T-cell (primary cell): Measurements from ENCODE around the gene PDSS2. TPM values are rescaled to one million over a fixed set of nuclear protein-coding genes. Genes with fewer than 3 reads are reported as not detected.
"Not testable (repeated sequence)": the region's sequence is repeated elsewhere in the genome, so short reads cannot be mapped to it uniquely, and the experiment has no call there.

ENCODE experiments used
- ATAC-seq, 4 experiments: fragments of 200-7000 bp in 3 of 4; fragments of 150-1000 bp in 1 of 4; cut with Tn5 transposase; replicated peaks in 1 of 4; 1 replicate in 3 of 4; 2 replicates in 1 of 4; pipeline ENCODE4 v1.10.0; 2021; ENCODE audit warnings: moderate library complexity in 3 of 4, mild to moderate bottlenecking in 2 of 4, moderate number of reproducible peaks in 1 of 4
- CTCF ChIA-PET, 2 donors: fragments of 300-600 bp; sonication (Branson Sonifier 250); formaldehyde crosslinking; loops; one replicate each; lab custom pipeline; 2022; ENCODE audit warnings: antibody characterized with exemption in 2 of 2; lab: Charles Lee
- POLR2A ChIA-PET, 2 donors: fragments of 300-600 bp; sonication (Branson Sonifier 250); formaldehyde crosslinking; loops; one replicate each; lab custom pipeline; 2022; ENCODE audit warnings: antibody characterized with exemption in 2 of 2; lab: Charles Lee
- DNase-seq, 35 experiments: peaks; one replicate each; pipeline versions ENCODE4 v3.0.0 to v3.0.0-alpha.2; 2013 to 2023
- H3K27ac ChIP-seq: one replicate; pipeline ENCODE4 v1.5.1; 2013; ENCODE audit warnings: low read length
- H3K27me3 ChIP-seq, 2 experiments: replicated peaks in 1 of 2; 1 replicate in 1 of 2; 2 replicates in 1 of 2; pipeline versions ENCODE4 v1.6.1 to v1.7.0; 2013; ENCODE audit warnings: low read length in 1 of 2, mixed read lengths in 1 of 2; ENCODE audit not compliant: control insufficient read depth in 2 of 2, insufficient read depth in 2 of 2; ENCODE audit errors: extremely low read depth in 1 of 2
- H3K36me3 ChIP-seq, 2 donors: 1 replicate in 1 of 2; 2 replicates in 1 of 2; pipeline versions ENCODE4 v1.6.1 to v1.7.0; 2013; ENCODE audit warnings: low read length in 1 of 2; ENCODE audit not compliant: control insufficient read depth in 2 of 2, insufficient read depth in 1 of 2; ENCODE audit errors: extremely low read depth in 1 of 2
- H3K4me1 ChIP-seq, 2 experiments: 1 replicate in 1 of 2; 2 replicates in 1 of 2; pipeline versions ENCODE4 v1.6.1 to v1.7.0; 2013; ENCODE audit warnings: low read length in 2 of 2, mixed read lengths in 1 of 2; ENCODE audit not compliant: insufficient read depth in 2 of 2, control insufficient read depth in 1 of 2; ENCODE audit errors: extremely low read depth in 1 of 2
- H3K4me3 ChIP-seq, 2 donors: 1 replicate in 1 of 2; 2 replicates in 1 of 2; pipeline versions ENCODE4 v1.5.1 to v1.7.0; 2013; ENCODE audit warnings: mild to moderate bottlenecking in 2 of 2, low read length in 1 of 2, moderate library complexity in 1 of 2; ENCODE audit not compliant: control insufficient read depth in 1 of 2; ENCODE audit errors: extremely low read depth in 1 of 2
- H3K9me3 ChIP-seq: 2 replicates; pipeline ENCODE4 v1.7.0; 2013
- H3K27ac Mint-ChIP-seq, 2 donors: one replicate each; pipeline ENCODE4 v1.8.0; 2020 to 2021; ENCODE audit warnings: mild to moderate bottlenecking in 2 of 2, mixed read lengths in 2 of 2
- H3K27me3 Mint-ChIP-seq, 2 donors: one replicate each; pipeline ENCODE4 v1.8.0; 2021 to 2022; ENCODE audit warnings: mixed read lengths in 2 of 2
- H3K36me3 Mint-ChIP-seq: one replicate; pipeline ENCODE4 v1.8.0; 2021; ENCODE audit warnings: mixed read lengths
- H3K4me1 Mint-ChIP-seq, 3 donors: one replicate each; pipeline ENCODE4 v1.8.0; 2020 to 2022; ENCODE audit warnings: mixed read lengths in 3 of 3, mild to moderate bottlenecking in 1 of 3
- H3K4me3 Mint-ChIP-seq, 3 donors: one replicate each; pipeline ENCODE4 v1.8.0; 2020 to 2022; ENCODE audit warnings: mild to moderate bottlenecking in 3 of 3, mixed read lengths in 3 of 3, moderate library complexity in 3 of 3
- H3K9me3 Mint-ChIP-seq, 3 donors: one replicate each; pipeline ENCODE4 v1.8.0; 2020 to 2022; ENCODE audit warnings: mixed read lengths in 3 of 3
- WGBS: methylation state at CpG from one replicate; pipeline ENCODE4 v1.1.5; 2013; ENCODE audit warnings: missing lambda C conversion rate; ENCODE audit not compliant: insufficient coverage; 5-methylcytosine and 5-hydroxymethylcytosine counted together
- total RNA-seq, 35 experiments: library from RNA in 6 of 35; stranded (reverse) in 6 of 35; fragments of 120-200 nt in 1 of 35; gene quantifications; one replicate each; pipeline versions ENCODE4 v1.2.1 to v1.2.4 and lab custom pipeline; 2013 to 2026

Gene PDSS2
- total RNA-seq, 5 donors from 2014 or later (not counting 1 experiment from before 2014, with no cell fraction given), result 10.8 to 13.6 (median 11.8) TPM

DNA sequence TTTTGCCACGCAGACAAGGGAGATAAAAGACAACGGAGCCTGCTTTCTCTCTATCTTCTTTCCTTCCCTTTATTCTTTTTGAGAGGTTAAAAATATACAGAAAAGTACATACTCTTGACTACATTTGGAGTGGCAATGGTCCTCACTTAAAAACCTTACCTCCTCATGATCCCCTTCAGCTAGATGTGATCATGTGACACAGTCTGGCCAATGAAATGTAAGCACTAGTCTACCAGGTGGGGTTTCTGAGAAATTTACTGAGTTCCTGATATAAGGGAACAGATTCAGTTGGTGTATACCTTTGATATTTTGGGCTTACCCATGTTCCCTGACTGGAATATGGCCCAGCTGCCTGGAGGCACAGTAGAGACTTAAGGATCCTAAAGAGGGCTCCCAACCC is 178.6 kb downstream of the PDSS2 start:
- H3K27me3 Mint-ChIP-seq, result no peaks in the 10 kb centered on the region
- H3K4me1 ChIP-seq, result no peaks in the 10 kb centered on the region
- no peaks in the 10 kb centered on the region for H3K36me3 Mint-ChIP-seq
- no peak overlapping the region for H3K4me3 ChIP-seq
- no peak overlapping the region for H3K27ac Mint-ChIP-seq
- H3K9me3 Mint-ChIP-seq, result no peaks in the 10 kb centered on the region
- no peak overlapping the region for H3K4me3 Mint-ChIP-seq
- no peaks in the 10 kb centered on the region for H3K27me3 ChIP-seq
- ChIA-PET POLR2A (no interaction called here), CTCF (no interaction called here)
- H3K27ac ChIP-seq, result no peak overlapping the region
- no peaks in the 10 kb centered on the region for H3K36me3 ChIP-seq
- DNase-seq, result no peak
- H3K9me3 ChIP-seq, result no peaks in the 10 kb centered on the region
- WGBS, result no CpG with 5 or more reads among the region's 2 CpGs
- ATAC-seq, result no peak
- peaks cover 0 to 6% (median 0%) of the 10 kb centered on the region in 3 donors for H3K4me1 Mint-ChIP-seq

DNA sequence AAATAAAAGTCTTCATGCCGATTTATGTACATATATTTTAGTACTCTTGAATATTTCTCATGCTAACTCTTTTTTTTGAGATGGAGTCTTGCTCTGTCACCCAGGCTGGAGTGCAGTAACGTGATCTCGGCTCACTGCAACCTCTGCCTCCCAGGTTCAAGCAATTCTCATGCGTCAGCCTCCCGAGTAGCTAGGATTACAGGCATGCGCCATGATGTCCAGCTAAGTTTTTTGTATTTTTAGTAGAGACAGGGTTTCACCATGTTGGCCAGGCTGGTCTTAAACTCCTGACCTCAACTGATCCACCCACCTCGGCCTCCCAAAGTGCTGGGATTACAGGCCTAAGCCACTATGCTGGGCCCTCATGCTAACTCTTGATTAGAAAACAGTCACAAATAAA is 179.4 kb downstream of the PDSS2 start:
- H3K27me3 Mint-ChIP-seq, H3K4me1 Mint-ChIP-seq, H3K27me3 ChIP-seq, CTCF ChIA-PET, H3K9me3 Mint-ChIP-seq, H3K36me3 ChIP-seq, DNase-seq, H3K4me3 ChIP-seq, H3K27ac ChIP-seq, H3K36me3 Mint-ChIP-seq, H3K4me3 Mint-ChIP-seq, H3K4me1 ChIP-seq, H3K27ac Mint-ChIP-seq, ATAC-seq, POLR2A ChIA-PET, H3K9me3 ChIP-seq: not testable (repeated sequence)
- 100% methylated on average over 4 of the region's 7 CpGs for WGBS

DNA sequence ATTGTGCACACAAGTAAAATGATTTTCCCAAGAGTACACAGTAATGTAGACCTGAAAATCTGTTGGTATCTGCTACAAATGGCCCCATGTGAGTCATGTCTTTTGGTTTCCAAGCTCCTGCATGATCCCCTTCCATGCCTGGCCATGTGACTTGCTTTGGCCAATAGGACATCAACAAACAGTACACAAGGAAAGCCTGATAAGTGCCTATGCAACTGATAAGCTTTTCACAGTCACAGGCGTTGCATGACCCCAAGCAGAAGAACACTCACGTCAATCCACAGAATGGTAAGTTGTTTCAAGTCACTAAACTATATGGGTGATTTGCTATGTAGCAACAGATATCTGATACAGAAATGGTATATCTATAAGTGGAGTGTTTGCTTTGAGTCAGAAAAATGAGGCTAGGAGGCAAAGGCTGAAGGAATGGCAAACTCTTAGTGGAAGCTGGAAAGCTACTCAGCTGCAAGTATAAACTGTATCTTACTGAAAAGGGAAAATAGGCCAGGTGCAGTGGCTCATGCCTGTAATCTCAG is 184.0 kb downstream of the PDSS2 start:
- Mint-ChIP-seq H3K9me3 (no peaks in the 10 kb centered on the region), H3K4me1 (no peaks in the 10 kb centered on the region), H3K4me3 (no peak overlapping the region), H3K27ac (no peak overlapping the region), H3K27me3 (no peaks in the 10 kb centered on the region), H3K36me3 (peaks cover 21% of the 10 kb centered on the region)
- ATAC-seq (no peak), DNase-seq (no peak)
- Histone ChIP-seq H3K4me1 (no peaks in the 10 kb centered on the region), H3K27ac (no peak overlapping the region), H3K27me3 (no peaks in the 10 kb centered on the region), H3K36me3 (peaks cover 7 to 9% of the 10 kb centered on the region in 2 donors), H3K9me3 (no peaks in the 10 kb centered on the region), H3K4me3 (no peak overlapping the region)
- 100% methylated on average over 1 of the region's 2 CpGs for WGBS
- POLR2A ChIA-PET, result no interaction called here
- CTCF ChIA-PET, result no interaction called here

DNA sequence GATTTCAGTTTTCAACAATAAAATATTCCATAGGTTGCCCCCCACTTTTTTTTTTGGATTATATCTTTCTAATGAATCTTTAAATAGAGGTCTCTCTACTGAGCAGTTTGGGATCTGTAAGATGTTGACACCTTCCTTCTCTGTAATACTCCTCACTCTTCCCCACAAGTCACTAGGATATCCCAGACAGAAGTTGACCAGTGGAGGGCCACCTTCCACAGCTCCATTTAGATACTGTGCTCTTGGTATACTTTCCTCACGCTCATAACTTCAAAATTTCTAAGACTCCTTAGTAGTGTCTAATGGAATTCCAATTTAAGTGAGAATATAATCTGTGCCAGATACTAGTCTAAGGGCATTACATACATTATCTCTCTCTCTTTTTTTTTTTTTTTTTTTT is 185.1 kb downstream of the PDSS2 start:
- CTCF ChIA-PET, result no interaction called here

DNA sequence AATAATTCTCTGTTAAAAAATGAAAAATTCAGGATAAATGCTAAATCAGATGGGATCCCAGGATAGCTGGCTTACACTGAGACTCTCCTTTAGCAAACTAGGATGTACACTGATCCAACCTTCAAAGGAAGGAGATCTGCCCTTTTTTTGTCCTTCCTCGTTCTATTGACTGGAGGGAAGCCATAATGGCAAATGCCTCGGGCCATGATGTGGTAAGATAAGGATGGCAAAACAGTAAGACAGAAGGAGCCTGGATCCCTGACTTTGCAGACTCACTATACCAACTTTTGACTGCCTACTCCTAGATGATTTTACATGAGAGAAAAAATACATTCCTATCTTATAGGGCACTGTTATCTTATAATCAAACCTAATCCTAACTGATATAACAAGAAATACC is 187.1 kb downstream of the PDSS2 start:
- POLR2A ChIA-PET, result no interaction called here
- Mint-ChIP-seq H3K36me3 (peaks cover 21% of the 10 kb centered on the region), H3K27me3 (no peaks in the 10 kb centered on the region)

More for the DNA sequence above, 185.1 kb downstream of the PDSS2 start:
- Mint-ChIP-seq H3K27me3 (no peaks in the 10 kb centered on the region), H3K9me3 (no peaks in the 10 kb centered on the region), H3K4me1 (no peaks in the 10 kb centered on the region), H3K27ac (no peak overlapping the region), H3K36me3 (peaks cover 21% of the 10 kb centered on the region), H3K4me3 (no peak overlapping the region)
- no peaks in the 10 kb centered on the region for H3K27me3 ChIP-seq
- no peak for ATAC-seq
- POLR2A ChIA-PET, result no interaction called here
- H3K9me3 ChIP-seq, result no peaks in the 10 kb centered on the region
- WGBS, result no CpG with 5 or more reads among the region's 1 CpG
- H3K27ac ChIP-seq, result no peak overlapping the region
- H3K36me3 ChIP-seq, result peaks cover 7 to 9% of the 10 kb centered on the region in 2 donors
- no peak for DNase-seq
- H3K4me1 ChIP-seq, result no peaks in the 10 kb centered on the region
- H3K4me3 ChIP-seq, result no peak overlapping the region

DNA sequence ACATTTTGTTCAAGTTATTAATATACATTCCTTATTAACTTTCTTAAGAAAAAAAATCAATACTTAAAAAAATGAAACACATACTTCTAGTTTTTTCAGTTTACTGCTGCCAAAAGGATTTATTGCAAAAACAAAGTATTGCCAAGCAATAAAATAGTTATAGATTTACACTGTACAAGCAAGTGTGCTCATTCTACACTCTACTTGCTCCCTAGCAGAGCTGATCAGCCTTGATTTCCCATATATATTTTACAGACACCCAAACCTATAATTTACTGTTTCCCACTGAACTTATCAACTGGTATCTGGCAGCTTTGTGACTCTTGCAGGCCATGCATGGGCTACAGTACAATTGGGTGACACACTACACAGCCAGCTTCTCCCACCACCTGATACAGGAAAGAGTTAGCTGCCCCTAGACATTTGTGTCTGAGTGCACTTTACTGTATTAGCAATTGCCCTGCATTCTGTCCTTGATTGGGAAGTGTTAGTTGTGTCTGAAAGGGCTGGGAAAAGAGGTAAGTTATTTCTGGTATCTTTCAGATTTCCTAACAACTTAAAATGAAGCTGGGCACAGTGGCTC is 188.1 kb downstream of the PDSS2 start:
- no peak for ATAC-seq

More for the DNA sequence above, 187.1 kb downstream of the PDSS2 start:
- Histone ChIP-seq H3K4me3 (no peak overlapping the region), H3K36me3 (peaks cover 7 to 9% of the 10 kb centered on the region in 2 donors), H3K4me1 (no peaks in the 10 kb centered on the region), H3K27ac (no peak overlapping the region), H3K27me3 (no peaks in the 10 kb centered on the region), H3K9me3 (no peaks in the 10 kb centered on the region)
- ATAC-seq, result no peak
- no peak overlapping the region for H3K27ac Mint-ChIP-seq
- CTCF ChIA-PET, result no interaction called here
- WGBS, result no CpG with 5 or more reads among the region's 2 CpGs
- H3K9me3 Mint-ChIP-seq, result no peaks in the 10 kb centered on the region
- DNase-seq, result no peak
- no peak overlapping the region for H3K4me3 Mint-ChIP-seq
- H3K4me1 Mint-ChIP-seq, result no peaks in the 10 kb centered on the region

More for the DNA sequence above, 188.1 kb downstream of the PDSS2 start:
- ChIA-PET CTCF (no interaction called here), POLR2A (no interaction called here)
- no peaks in the 10 kb centered on the region for H3K27me3 ChIP-seq
- no peak overlapping the region for H3K4me3 Mint-ChIP-seq
- no peak overlapping the region for H3K4me3 ChIP-seq
- peaks cover 21% of the 10 kb centered on the region for H3K36me3 Mint-ChIP-seq
- H3K4me1 Mint-ChIP-seq, result peaks cover 0 to 3% (median 0%) of the 10 kb centered on the region in 3 donors
- H3K27ac ChIP-seq, result no peak overlapping the region
- H3K4me1 ChIP-seq, result no peaks in the 10 kb centered on the region
- no peaks in the 10 kb centered on the region for H3K9me3 Mint-ChIP-seq
- no peaks in the 10 kb centered on the region for H3K9me3 ChIP-seq
- no peak for DNase-seq
- H3K36me3 ChIP-seq, result peaks cover 7 to 9% of the 10 kb centered on the region in 2 donors
- H3K27ac Mint-ChIP-seq, result no peak overlapping the region
- H3K27me3 Mint-ChIP-seq, result no peaks in the 10 kb centered on the region
